Omental fat pad (tissue), 4 donors: ENCODE results near the gene COLEC12. TPM values are rescaled to one million over a fixed set of nuclear protein-coding genes. Genes with fewer than 3 reads are reported as not detected.

Experiments used
- ATAC-seq: fragments of 150-250 bp; one replicate; pipeline ENCODE4 v1.9.1; 2016; ENCODE audit warnings: mild to moderate bottlenecking, moderate library complexity; ENCODE audit not compliant: low FRiP score
- DNase-seq: peaks from one replicate; pipeline ENCODE4 v3.0.0-alpha.2; 2019; ENCODE audit warnings: low spot score
- total RNA-seq, 4 donors: library from RNA; depleted of rRNA; stranded (reverse); fragments of >200 nt; gene quantifications; one replicate each; pipeline ENCODE4 v1.1.0, GENCODE V29; 2016
- TF ChIP-seq, protein P1 (sequence below), 3 donors: fragments of 450-650 bp; IDR thresholded peaks; one replicate each; pipeline ENCODE4 v1.5.1; 2016 to 2017; ENCODE audit warnings: antibody characterized with exemption in 3 of 3, mild to moderate bottlenecking in 3 of 3, moderate library complexity in 2 of 3

Gene COLEC12
- total RNA-seq, 4 donors from 2014 or later = 25.3 to 54.8 (median 42.7) TPM

DNA sequence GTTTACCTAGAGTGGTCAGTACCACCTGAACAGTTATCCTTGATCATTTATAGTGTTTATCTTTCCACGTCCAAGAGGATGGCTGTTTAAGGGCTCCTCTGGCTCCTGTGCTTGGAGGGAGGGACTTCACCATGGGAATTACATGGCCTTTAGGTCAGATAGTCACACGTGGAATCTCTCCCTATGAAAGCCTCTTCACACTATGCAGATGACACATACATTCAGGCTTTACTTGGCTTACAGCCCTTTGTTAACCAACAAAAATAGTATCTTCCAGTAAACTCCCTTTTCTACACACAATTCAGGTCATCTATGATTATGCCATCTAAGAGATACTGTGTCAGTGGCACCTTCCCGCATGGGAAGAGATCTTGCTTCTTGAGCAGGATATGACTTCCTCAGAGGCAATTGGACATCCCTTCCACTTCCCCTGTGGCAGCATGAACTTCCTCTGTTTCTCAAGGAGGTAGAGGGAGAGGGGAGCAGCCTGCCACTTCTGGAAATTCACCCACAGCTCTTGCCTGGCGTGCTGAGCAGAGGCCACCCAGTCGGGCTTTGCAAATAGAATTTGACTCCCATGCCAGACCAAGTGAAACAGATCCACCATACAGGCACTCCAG, 53.5 kb downstream of the COLEC12 start:
- TF ChIP-seq, protein P1, sequence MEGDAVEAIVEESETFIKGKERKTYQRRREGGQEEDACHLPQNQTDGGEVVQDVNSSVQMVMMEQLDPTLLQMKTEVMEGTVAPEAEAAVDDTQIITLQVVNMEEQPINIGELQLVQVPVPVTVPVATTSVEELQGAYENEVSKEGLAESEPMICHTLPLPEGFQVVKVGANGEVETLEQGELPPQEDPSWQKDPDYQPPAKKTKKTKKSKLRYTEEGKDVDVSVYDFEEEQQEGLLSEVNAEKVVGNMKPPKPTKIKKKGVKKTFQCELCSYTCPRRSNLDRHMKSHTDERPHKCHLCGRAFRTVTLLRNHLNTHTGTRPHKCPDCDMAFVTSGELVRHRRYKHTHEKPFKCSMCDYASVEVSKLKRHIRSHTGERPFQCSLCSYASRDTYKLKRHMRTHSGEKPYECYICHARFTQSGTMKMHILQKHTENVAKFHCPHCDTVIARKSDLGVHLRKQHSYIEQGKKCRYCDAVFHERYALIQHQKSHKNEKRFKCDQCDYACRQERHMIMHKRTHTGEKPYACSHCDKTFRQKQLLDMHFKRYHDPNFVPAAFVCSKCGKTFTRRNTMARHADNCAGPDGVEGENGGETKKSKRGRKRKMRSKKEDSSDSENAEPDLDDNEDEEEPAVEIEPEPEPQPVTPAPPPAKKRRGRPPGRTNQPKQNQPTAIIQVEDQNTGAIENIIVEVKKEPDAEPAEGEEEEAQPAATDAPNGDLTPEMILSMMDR (IDR thresholded peaks at IDR 0.05) = no peak
- ATAC-seq = peak; percentile 27
- no peak for DNase-seq

DNA sequence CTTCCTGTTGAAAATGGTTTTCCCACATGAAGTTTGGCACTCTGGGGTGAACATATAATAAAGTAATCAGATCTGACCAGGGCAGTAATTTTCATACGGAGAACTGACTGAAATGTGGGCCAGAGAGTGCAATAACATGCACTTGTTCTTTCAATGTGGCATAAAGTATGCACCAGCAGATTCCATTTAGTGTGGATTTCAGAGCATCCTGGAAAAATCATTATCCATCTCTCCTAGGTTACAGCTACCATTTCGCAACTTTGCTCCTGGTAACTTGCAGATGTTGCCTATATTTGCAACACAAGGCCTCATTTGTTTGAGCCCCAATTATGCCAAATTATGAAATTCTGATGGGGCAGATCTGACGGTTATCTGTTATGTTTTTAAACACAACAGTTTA, 55.4 kb downstream of the COLEC12 start:
- TF ChIP-seq, protein P1 (IDR thresholded peaks at IDR 0.05) = no peak
- ATAC-seq = no peak
- no peak for DNase-seq

DNA sequence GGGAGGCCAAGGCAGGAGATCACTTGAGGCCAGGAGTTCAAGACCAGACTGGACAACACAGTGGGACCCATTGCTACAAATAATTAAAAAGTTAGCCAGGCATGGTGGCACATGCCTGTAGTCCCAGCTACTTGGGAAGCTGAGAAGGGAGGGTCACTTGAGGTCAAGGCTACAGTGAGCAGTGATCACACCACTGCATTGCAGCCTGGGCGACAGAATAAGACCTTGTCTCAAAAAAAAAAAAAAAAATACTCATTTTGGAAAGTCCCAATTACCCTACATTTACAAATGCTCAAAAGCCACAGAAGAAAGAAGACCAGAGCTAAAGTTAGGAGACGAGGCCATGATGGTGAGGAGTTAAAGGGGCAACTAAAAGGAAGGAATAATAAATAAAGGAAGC, 61.9 kb downstream of the COLEC12 start:
- TF ChIP-seq, protein P1 (IDR thresholded peaks at IDR 0.05) = no peak
- no peak for DNase-seq
- ATAC-seq = no peak

DNA sequence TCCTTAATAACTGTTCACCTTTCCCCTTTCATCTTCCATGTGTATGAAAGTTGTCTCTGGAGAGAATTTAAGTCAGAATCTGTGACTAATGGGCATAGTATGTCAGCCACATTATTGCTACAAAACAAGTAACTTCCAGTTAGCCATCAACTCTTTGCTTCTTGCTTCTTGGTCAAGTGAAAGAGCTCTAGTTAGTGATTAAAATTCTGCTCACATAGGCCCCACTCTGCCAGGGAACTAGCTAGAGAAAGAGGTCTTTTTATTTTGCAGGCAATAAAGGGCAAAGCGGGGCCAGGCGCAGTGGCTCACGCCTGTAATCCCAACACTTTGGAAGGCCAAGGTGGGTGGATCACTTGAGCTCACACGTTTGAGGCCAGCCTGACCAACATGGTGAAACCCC, 64.6 kb downstream of the COLEC12 start:
- ATAC-seq (no peak), DNase-seq (no peak)
- TF ChIP-seq, protein P1 (IDR thresholded peaks at IDR 0.05) = no peak

DNA sequence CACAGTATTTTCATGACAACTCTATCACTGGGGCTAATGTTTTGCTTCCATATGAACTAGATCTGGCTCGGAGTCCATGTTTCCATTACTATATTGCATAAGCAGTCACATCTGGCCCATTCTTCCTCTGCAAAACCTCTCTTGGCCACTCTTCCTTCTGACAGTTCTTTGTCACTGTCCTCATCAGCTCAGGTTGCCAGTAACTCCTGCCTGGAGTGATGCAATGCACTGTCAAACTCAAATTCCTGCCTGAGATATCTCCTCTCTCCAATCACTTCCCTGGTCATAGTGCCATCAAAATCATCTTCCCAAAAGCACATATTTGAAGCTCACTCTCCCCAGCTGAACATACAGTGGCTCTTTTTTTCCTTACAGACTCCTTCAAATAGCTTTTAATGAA, 66.1 kb downstream of the COLEC12 start:
- DNase-seq = no peak
- ATAC-seq = no peak
- TF ChIP-seq, protein P1 (IDR thresholded peaks at IDR 0.05) = no peak

DNA sequence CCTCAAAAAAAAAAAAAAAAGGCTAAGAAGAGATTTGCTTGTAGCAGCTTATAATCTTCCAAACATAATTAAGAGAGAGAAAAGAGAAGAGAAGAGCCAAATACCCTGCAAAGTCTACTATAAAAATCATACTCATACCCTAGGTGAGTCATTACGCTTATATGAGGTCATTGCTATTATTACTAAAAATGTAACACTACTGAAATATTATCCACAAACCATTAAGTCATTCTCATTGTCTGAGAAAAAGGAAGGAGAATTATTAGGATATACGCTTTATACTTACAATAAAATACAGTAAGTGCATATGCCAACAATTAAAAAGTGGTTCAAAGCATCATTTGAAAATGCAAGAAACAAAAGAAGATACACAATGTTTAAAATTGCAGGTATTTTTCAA, 66.5 kb downstream of the COLEC12 start:
- no peak for DNase-seq
- TF ChIP-seq, protein P1 (IDR thresholded peaks at IDR 0.05) = no peak
- ATAC-seq = no peak

DNA sequence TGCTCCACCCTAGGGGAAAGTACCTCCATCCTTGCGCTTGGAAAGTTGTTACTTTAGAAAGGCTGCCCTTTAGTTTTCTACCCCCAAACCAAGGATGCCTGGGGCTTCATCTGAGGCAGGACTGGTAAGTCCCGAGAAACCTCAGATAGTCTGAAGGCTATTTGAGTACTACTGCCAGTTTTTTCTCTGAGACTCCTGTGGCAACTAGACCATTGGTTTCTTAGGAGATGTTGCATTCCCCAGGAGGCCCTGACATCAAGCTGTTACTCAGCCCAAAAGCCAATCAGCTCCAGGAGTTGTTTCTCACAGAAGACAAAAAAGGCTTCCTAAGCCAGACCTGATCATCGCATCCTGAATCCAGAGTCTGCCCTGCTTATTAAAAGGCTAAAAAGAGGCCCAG, 67.2 kb downstream of the COLEC12 start:
- DNase-seq = no peak
- TF ChIP-seq, protein P1 (IDR thresholded peaks at IDR 0.05) = no peak
- no peak for ATAC-seq
